HG02884 (cell line): ENCODE data around the gene TBC1D3.
"Not testable (repeated sequence)": the region's sequence is repeated elsewhere in the genome, so short reads cannot be mapped to it uniquely, and the experiment has no call there.

Source experiments
- ATAC-seq: cut with Tn5 transposase; IDR thresholded peaks from one replicate; pipeline ENCODE4 v1.9.1; 2021; ENCODE audit warnings: mild to moderate bottlenecking, moderate library complexity; ENCODE audit not compliant: unreplicated experiment

The TBC1D3 gene

DNA sequence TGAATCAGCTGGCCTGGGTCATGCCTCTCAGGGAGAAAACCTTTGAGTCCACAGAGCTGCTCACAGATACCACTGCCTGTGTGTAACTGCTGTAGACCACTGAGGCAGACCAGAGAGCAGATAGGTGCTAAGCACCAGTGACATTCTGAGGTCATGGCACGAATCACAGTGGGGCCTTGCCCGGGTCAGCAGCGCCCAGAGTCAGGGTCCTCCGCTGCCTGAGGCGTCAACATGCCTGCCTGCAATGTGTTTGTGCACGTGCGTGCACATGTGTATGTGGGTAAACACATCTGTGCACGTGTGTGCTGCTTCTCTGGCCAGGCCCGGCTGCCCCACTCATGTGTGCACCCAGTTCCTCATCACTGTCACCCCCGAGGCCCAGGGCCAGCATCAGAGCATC is at the start of gene TBC1D3:
TBC1D3 (minus strand) TSS at position 101 of the 400 bp plus-strand sequence. CDS start 1,526 bp downstream, outside the sequence.
- not testable (repeated sequence) for ATAC-seq

DNA sequence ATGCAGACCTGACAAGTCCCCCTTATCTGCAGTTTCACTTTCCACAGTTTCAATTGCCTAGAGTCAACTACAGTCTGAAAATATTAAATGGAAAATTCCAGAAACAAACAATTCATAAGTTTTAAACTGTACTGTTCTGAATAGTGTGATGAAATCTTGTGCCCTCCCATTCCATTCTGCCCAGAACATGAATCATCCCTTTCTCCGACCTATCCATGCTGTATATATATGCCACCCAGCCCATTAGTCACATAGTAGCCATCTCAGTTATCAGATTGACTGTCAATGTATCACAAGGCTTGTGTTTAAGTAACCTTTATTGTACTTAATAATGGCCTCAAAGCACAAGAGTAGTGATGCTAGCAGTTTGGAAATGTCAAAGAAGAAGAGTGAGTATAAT is 40.4 kb upstream of the TBC1D3 start:
- ATAC-seq = not testable (repeated sequence)

DNA sequence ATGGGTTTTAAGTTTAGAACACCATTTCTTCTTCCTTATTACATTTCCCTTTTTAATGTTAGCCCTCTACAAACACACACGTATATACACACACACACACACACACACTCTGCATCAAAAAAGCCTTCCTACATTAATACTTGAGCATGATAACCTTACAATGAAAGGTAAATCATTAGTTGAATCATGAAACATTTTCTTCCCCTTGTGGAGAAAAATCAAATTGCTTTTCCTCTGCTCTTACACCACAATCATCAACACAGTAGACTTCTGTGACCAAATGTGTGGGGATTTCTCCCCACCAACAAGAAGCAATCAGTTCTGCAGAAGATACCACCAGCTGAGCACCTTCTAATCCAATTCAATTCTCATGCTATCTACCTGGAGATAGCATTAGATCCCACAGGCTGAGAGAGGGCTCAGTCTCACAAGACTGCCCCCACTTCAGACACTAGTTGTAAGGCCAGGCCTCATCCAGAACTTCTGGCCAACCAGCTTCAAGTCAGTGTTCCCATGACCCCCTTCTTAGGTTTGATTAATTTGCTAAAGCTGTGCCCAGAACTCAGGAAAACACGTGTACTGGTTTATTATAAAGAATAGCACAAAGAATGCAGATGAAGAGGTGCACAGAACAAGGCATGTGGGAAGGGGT is 33.6 kb upstream of the TBC1D3 start:
- not testable (repeated sequence) for ATAC-seq

DNA sequence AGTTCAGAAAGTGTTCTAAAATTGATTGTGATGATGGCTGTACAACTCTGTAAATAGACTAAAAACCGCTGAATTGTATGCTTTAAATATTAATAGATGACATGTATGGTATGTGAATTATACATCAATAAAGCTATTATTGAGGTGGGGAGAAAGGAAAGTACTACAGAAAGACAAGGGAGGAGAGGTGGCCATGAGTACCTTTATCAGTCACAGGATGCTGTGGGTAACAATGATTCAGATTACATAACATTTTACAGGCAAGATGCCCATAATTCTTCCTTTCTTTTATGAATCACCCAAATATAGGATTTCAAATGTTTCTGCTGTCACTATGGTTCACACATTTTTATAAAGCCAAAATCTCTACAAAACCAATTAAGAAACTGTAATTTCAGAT is 28.5 kb upstream of the TBC1D3 start:
- not testable (repeated sequence) for ATAC-seq

DNA sequence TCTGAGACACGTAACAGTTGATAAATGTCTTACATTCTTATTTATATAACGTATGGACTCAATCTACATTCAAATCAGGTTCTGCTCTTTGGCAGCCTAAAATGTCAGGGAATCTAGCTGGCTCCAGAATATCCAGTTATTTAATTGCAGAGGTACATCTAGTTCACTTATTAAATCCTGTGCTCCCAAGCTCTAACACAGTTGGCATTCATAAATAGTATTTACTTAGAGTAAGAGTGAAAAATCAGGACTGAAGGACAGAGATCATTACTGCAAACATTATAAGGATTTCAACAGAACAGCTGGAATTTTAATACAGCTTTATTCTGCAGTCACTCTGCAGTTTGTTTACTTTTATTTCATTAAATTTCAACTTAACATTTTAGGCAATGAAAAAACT is 7.9 kb upstream of the TBC1D3 start:
- ATAC-seq = not testable (repeated sequence)

DNA sequence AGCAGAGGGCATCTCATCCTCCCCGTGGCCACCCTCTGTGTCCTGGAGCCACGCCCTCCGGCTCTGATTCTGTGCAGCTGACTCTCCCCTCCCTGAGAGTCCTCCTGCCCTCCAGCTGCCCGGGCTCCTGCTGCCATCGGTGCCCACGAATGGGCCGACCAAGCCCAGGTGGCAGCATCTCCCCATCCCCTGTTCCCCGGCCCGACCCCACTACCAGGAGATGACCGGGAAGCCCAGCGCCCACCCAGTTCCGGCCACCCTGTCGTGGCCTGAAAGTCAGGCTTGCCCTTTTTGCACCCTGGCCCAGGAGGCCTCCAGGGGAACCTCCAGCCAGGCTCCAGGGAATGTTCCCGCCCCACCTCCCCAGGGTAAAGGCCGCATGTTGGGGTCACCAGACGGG is 57.5 kb downstream of the TBC1D3 start:
- not testable (repeated sequence) for ATAC-seq
